HepG2 (cell line): ENCODE results near the gene RPS6KL1. TPM values are rescaled to one million over a fixed set of nuclear protein-coding genes. Genes with fewer than 3 reads are reported as not detected.
A peak's percentile ranks its signal among the peaks of the same experiment; 100 is the strongest.

Source experiments
- CEBPB ChIP-seq: IDR thresholded peaks from 2 replicates; pipeline ENCODE4 v1.6.1; 2011; ENCODE audit warnings: low read depth, low read length, improper control_type of control experiment, borderline replicate concordance
- HIVEP1 ChIP-seq: sonication (generic); formaldehyde crosslinking; IDR thresholded peaks from 2 replicates; pipeline ENCODE4 v1.4.0; 2020; ENCODE audit warnings: mild to moderate bottlenecking, missing genetic modification reagents
- HOXA7 ChIP-seq: sonication (generic); formaldehyde crosslinking; IDR thresholded peaks from 2 replicates; pipeline ENCODE4 v1.8.1; 2022; ENCODE audit warnings: mild to moderate bottlenecking, missing genetic modification reagents, moderate library complexity
- PPARG ChIP-seq: conservative IDR thresholded peaks from 2 replicates; pipeline ENCODE4 v1.6.1; 2016; ENCODE audit warnings: missing biosample characterization, missing genetic modification reagents
- RAD51 ChIP-seq: fragments of 450-650 bp; IDR thresholded peaks from 2 replicates; pipeline ENCODE4 v1.6.1; 2016; ENCODE audit warnings: borderline replicate concordance
- RCOR2 ChIP-seq: IDR thresholded peaks from 2 replicates; pipeline ENCODE4 v1.6.1; 2016; ENCODE audit warnings: missing biosample characterization, missing genetic modification reagents
- TGIF2 ChIP-seq: IDR thresholded peaks from 2 replicates; pipeline ENCODE4 v1.6.1; 2016; ENCODE audit warnings: control low read depth, missing compliant biosample characterization
- ZMYM4 ChIP-seq: sonication (generic); formaldehyde crosslinking; IDR thresholded peaks from 2 replicates; pipeline ENCODE4 v1.8.1; 2023; ENCODE audit warnings: mild to moderate bottlenecking, missing genetic modification reagents
- ZNF20 ChIP-seq: sonication (generic); formaldehyde crosslinking; IDR thresholded peaks from 2 replicates; pipeline ENCODE4 v1.4.0; 2020; ENCODE audit warnings: mild to moderate bottlenecking, moderate library complexity, missing genetic modification reagents
- ZNF230 ChIP-seq: sonication (generic); formaldehyde crosslinking; IDR thresholded peaks from 2 replicates; pipeline ENCODE4 v1.4.0; 2020; ENCODE audit warnings: mild to moderate bottlenecking, missing genetic modification reagents
- ZNF644 ChIP-seq: IDR thresholded peaks from 2 replicates; pipeline ENCODE4 v1.6.1; 2016; ENCODE audit warnings: low read depth
- ZNF678 ChIP-seq: sonication (generic); formaldehyde crosslinking; IDR thresholded peaks from 2 replicates; pipeline ENCODE4 v1.4.0; 2020; ENCODE audit warnings: mild to moderate bottlenecking, missing genetic modification reagents
- ZNF713 ChIP-seq: sonication (generic); formaldehyde crosslinking; IDR thresholded peaks from 2 replicates; pipeline ENCODE4 v1.4.0; 2020; ENCODE audit warnings: mild to moderate bottlenecking, missing genetic modification reagents
- ZNF724P ChIP-seq: sonication (generic); formaldehyde crosslinking; IDR thresholded peaks from 2 replicates; pipeline ENCODE4 v1.8.0; 2022; ENCODE audit warnings: missing genetic modification reagents, borderline replicate concordance
- ZNF839 ChIP-seq: sonication (generic); formaldehyde crosslinking; IDR thresholded peaks from 2 replicates; pipeline ENCODE4 v1.4.0; 2020; ENCODE audit warnings: missing genetic modification reagents, mild to moderate bottlenecking, borderline replicate concordance
- ZNF879 ChIP-seq: sonication (generic); formaldehyde crosslinking; IDR thresholded peaks from 2 replicates; pipeline ENCODE4 v1.8.1; 2023; ENCODE audit warnings: missing genetic modification reagents
- polyA plus RNA-seq, 8 experiments: library from polyadenylated mRNA; depleted of rRNA in 3 of 8; stranded (reverse) in 7 of 8; unstranded in 1 of 8; fragments of >200 nt; fragmentation: Illumina TruSeq in 4 of 8; extraction: Trizol in 4 of 8; gene quantifications; 2 replicates each; pipeline versions ENCODE4 v1.2.1 to v1.2.3, GENCODE V29; 2011 to 2016; ENCODE audit warnings: low read depth in 4 of 8, missing spikeins in 1 of 8, mixed read lengths in 1 of 8; ENCODE audit not compliant: insufficient read depth in 1 of 8
- total RNA-seq, 5 experiments: library from RNA; depleted of rRNA; stranded (reverse); fragments of >200 nt; fragmentation: Illumina TruSeq; extraction: Trizol; gene quantifications; 2 replicates each; pipeline ENCODE4 v1.2.3, GENCODE V29; 2016; ENCODE audit warnings: low read depth in 1 of 5
- TF ChIP-seq, protein P1 (sequence below), 2 experiments: IDR thresholded peaks; 2 replicates each; pipeline ENCODE4 v1.6.1; 2011 to 2012; ENCODE audit warnings: low read length in 2 of 2, borderline replicate concordance in 1 of 2, low read depth in 1 of 2, mild to moderate bottlenecking in 1 of 2, moderate library complexity in 1 of 2
- TF ChIP-seq, protein P2 (sequence below): IDR thresholded peaks from 2 replicates; pipeline ENCODE4 v1.6.1; 2016
- TF ChIP-seq, protein P3 (sequence below): sonication (generic); formaldehyde crosslinking; IDR thresholded peaks from 2 replicates; pipeline ENCODE4 v1.9.0; 2022; ENCODE audit warnings: low read depth, missing genetic modification reagents
- TF ChIP-seq, protein P4 (sequence below): sonication (generic); formaldehyde crosslinking; IDR thresholded peaks from 2 replicates; pipeline ENCODE4 v1.5.0; 2020; ENCODE audit warnings: mild to moderate bottlenecking, missing genetic modification reagents, borderline replicate concordance
- TF ChIP-seq, protein P5 (sequence below): sonication (generic); formaldehyde crosslinking; IDR thresholded peaks from 2 replicates; pipeline ENCODE4 v1.5.1; 2020; ENCODE audit warnings: mild to moderate bottlenecking, missing genetic modification reagents, moderate library complexity

Gene RPS6KL1
- total and polyA plus RNA-seq, 2 of the 13 experiments (the other 11 are each of a cell fraction or from before 2014, with no cell fraction given), result 6.5 to 11.5 TPM

DNA sequence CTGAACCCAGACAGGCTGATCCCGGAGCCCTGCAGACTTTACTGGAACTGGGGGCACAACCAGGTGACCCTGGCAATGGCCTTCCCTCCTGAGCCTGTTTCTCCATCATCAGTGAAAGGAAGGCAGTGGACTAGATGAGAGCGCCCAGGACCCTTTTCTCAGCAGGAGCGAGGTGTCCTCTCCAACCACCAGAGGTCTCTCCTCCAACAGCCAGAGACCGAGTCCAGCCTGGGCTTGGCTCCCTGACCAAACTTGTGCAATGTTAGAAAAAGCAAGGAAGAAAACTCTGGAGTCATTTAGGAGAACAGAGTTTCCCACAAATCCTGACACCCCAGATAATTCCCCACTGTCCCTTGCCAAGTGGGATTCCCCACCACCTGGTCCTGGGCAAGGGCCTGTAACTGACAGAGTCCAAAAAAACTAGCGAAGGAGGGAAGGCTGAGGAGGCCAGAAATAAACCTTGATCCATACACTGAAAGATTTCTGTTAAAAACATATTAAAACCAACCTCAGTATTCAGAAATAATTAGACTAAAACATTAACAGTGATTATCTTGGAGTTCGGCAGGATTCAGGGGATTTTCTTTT, 9.0 kb downstream of the RPS6KL1 start (continued):
- TF ChIP-seq, protein P1, sequence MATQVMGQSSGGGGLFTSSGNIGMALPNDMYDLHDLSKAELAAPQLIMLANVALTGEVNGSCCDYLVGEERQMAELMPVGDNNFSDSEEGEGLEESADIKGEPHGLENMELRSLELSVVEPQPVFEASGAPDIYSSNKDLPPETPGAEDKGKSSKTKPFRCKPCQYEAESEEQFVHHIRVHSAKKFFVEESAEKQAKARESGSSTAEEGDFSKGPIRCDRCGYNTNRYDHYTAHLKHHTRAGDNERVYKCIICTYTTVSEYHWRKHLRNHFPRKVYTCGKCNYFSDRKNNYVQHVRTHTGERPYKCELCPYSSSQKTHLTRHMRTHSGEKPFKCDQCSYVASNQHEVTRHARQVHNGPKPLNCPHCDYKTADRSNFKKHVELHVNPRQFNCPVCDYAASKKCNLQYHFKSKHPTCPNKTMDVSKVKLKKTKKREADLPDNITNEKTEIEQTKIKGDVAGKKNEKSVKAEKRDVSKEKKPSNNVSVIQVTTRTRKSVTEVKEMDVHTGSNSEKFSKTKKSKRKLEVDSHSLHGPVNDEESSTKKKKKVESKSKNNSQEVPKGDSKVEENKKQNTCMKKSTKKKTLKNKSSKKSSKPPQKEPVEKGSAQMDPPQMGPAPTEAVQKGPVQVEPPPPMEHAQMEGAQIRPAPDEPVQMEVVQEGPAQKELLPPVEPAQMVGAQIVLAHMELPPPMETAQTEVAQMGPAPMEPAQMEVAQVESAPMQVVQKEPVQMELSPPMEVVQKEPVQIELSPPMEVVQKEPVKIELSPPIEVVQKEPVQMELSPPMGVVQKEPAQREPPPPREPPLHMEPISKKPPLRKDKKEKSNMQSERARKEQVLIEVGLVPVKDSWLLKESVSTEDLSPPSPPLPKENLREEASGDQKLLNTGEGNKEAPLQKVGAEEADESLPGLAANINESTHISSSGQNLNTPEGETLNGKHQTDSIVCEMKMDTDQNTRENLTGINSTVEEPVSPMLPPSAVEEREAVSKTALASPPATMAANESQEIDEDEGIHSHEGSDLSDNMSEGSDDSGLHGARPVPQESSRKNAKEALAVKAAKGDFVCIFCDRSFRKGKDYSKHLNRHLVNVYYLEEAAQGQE (IDR thresholded peaks at IDR 0.05; ENCODE audit: borderline replicate concordance in 1 of 2, low read depth in 1 of 2, low read length in 2 of 2), result no peak
- TF ChIP-seq, protein P2, sequence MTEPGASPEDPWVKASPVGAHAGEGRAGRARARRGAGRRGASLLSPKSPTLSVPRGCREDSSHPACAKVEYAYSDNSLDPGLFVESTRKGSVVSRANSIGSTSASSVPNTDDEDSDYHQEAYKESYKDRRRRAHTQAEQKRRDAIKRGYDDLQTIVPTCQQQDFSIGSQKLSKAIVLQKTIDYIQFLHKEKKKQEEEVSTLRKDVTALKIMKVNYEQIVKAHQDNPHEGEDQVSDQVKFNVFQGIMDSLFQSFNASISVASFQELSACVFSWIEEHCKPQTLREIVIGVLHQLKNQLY, result no peak
- no peak for TF ChIP-seq TGIF2 (CRISPR knock-in tag)
- TF ChIP-seq ZMYM4 (CRISPR knock-in tag), result no peak
- no peak for TF ChIP-seq PPARG (CRISPR knock-in tag)
- no peak for TF ChIP-seq RCOR2 (CRISPR knock-in tag)
- TF ChIP-seq, protein P3, sequence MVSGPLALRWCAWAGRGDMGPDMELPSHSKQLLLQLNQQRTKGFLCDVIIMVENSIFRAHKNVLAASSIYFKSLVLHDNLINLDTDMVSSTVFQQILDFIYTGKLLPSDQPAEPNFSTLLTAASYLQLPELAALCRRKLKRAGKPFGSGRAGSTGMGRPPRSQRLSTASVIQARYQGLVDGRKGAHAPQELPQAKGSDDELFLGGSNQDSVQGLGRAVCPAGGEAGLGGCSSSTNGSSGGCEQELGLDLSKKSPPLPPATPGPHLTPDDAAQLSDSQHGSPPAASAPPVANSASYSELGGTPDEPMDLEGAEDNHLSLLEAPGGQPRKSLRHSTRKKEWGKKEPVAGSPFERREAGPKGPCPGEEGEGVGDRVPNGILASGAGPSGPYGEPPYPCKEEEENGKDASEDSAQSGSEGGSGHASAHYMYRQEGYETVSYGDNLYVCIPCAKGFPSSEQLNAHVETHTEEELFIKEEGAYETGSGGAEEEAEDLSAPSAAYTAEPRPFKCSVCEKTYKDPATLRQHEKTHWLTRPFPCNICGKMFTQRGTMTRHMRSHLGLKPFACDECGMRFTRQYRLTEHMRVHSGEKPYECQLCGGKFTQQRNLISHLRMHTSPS (CRISPR knock-in tag), result no peak
- TF ChIP-seq, protein P4, sequence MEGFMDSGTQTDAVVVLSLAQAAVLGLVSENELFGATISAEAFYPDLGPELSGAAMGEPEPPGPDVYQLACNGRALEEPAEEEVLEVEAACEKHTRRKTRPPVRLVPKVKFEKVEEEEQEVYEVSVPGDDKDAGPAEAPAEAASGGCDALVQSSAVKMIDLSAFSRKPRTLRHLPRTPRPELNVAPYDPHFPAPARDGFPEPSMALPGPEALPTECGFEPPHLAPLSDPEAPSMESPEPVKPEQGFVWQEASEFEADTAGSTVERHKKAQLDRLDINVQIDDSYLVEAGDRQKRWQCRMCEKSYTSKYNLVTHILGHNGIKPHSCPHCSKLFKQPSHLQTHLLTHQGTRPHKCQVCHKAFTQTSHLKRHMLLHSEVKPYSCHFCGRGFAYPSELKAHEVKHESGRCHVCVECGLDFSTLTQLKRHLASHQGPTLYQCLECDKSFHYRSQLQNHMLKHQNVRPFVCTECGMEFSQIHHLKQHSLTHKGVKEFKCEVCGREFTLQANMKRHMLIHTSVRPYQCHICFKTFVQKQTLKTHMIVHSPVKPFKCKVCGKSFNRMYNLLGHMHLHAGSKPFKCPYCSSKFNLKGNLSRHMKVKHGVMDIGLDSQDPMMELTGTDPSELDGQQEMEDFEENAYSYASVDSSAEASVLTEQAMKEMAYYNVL (CRISPR knock-in tag), result no peak
- no peak for TF ChIP-seq ZNF724P (CRISPR knock-in tag)
- no peak for TF ChIP-seq RAD51
- TF ChIP-seq ZNF713 (CRISPR knock-in tag), result no peak
- TF ChIP-seq, protein P5, sequence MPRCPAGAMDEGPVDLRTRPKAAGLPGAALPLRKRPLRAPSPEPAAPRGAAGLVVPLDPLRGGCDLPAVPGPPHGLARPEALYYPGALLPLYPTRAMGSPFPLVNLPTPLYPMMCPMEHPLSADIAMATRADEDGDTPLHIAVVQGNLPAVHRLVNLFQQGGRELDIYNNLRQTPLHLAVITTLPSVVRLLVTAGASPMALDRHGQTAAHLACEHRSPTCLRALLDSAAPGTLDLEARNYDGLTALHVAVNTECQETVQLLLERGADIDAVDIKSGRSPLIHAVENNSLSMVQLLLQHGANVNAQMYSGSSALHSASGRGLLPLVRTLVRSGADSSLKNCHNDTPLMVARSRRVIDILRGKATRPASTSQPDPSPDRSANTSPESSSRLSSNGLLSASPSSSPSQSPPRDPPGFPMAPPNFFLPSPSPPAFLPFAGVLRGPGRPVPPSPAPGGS (CRISPR knock-in tag), result no peak
- TF ChIP-seq HIVEP1 (CRISPR knock-in tag), result no peak
- no peak for TF ChIP-seq ZNF879 (CRISPR knock-in tag)
- TF ChIP-seq ZNF20 (CRISPR knock-in tag), result no peak
- TF ChIP-seq ZNF678 (CRISPR knock-in tag), result no peak
- no peak for TF ChIP-seq ZNF230
- peak; percentile 78; the same call in 1 of the 2 replicates for TF ChIP-seq CEBPB
- no peak for TF ChIP-seq HOXA7 (CRISPR knock-in tag)
- TF ChIP-seq ZNF644 (CRISPR knock-in tag), result no peak
- TF ChIP-seq ZNF839 (CRISPR knock-in tag), result no peak
